ENCODE results near the gene KCNQ1. TPM values are rescaled to one million over a fixed set of nuclear protein-coding genes. Genes with fewer than 3 reads are reported as not detected.

Gene KCNQ1
- total RNA-seq, 2 donors from 2014 or later: 18.6 to 25.5 TPM

- Mint-ChIP-seq H3K36me3 (ENCODE audit: low read depth) (peaks cover 2% of the 10 kb centered on the region), H3K27ac (no peak overlapping the region), H3K27me3 (no peaks in the 10 kb centered on the region), H3K4me3 (no peak overlapping the region), H3K4me1 (peaks cover 9% of the 10 kb centered on the region)
- ATAC-seq: no peak
- DNase-seq: peak in 1 of 3 donors; percentile 6
- no peaks in the 10 kb centered on the region for H3K9me3 ChIP-seq (ENCODE audit: control insufficient read depth, low read length, poor library complexity, severe bottlenecking)
These were observed 94.1 kb downstream of the KCNQ1 start for GRCh38 chr11:2538951-2539350.

- Mint-ChIP-seq H3K36me3 (ENCODE audit: low read depth) (peaks cover 2% of the 10 kb centered on the region), H3K27ac (no peak overlapping the region), H3K27me3 (no peaks in the 10 kb centered on the region), H3K4me1 (peaks cover 10% of the 10 kb centered on the region), H3K4me3 (no peak overlapping the region)
- H3K9me3 ChIP-seq (ENCODE audit: control insufficient read depth, low read length, poor library complexity, severe bottlenecking): no peaks in the 10 kb centered on the region
- ATAC-seq (no peak), DNase-seq (peak in 1 of 3 donors; percentile 8)
These were observed 94.8 kb downstream of the KCNQ1 start for GRCh38 chr11:2539371-2540222.

- no peak for ATAC-seq
- peak in 1 of 3 donors; percentile 0 for DNase-seq
- Mint-ChIP-seq H3K4me1 (peaks cover 14% of the 10 kb centered on the region), H3K36me3 (ENCODE audit: low read depth) (peaks cover 2% of the 10 kb centered on the region), H3K27me3 (no peaks in the 10 kb centered on the region), H3K4me3 (no peak overlapping the region), H3K27ac (peak overlapping the region; percentile 8)
- H3K9me3 ChIP-seq (ENCODE audit: control insufficient read depth, low read length, poor library complexity, severe bottlenecking): no peaks in the 10 kb centered on the region
These were observed 95.6 kb downstream of the KCNQ1 start for GRCh38 chr11:2540223-2540991.

GRCh38 chr11:2540992-2541680, 96.3 kb downstream of the KCNQ1 start:
- H3K27ac Mint-ChIP-seq: peak overlapping the region; percentile 8
- H3K27me3 Mint-ChIP-seq: no peaks in the 10 kb centered on the region
- no peaks in the 10 kb centered on the region for H3K9me3 ChIP-seq (ENCODE audit: control insufficient read depth, low read length, poor library complexity, severe bottlenecking)
- DNase-seq: peak in 1 of 3 donors; percentile 1
- H3K4me3 Mint-ChIP-seq: no peak overlapping the region
- ATAC-seq: no peak
- peaks cover 2% of the 10 kb centered on the region for H3K36me3 Mint-ChIP-seq (ENCODE audit: low read depth)
- peaks cover 14% of the 10 kb centered on the region for H3K4me1 Mint-ChIP-seq

GRCh38 chr11:2541881-2542361, 97.1 kb downstream of the KCNQ1 start:
- H3K27me3 Mint-ChIP-seq: no peaks in the 10 kb centered on the region
- H3K27ac Mint-ChIP-seq: no peak overlapping the region
- H3K4me3 Mint-ChIP-seq: no peak overlapping the region
- H3K4me1 Mint-ChIP-seq: peaks cover 14% of the 10 kb centered on the region
- peak in 1 of 3 donors; percentile 5 for DNase-seq
- H3K36me3 Mint-ChIP-seq (ENCODE audit: low read depth): peaks cover 2% of the 10 kb centered on the region
- ATAC-seq: no peak
- H3K9me3 ChIP-seq (ENCODE audit: control insufficient read depth, low read length, poor library complexity, severe bottlenecking): no peaks in the 10 kb centered on the region

- H3K36me3 Mint-ChIP-seq (ENCODE audit: low read depth): peaks cover 2% of the 10 kb centered on the region
- no peak overlapping the region for H3K4me3 Mint-ChIP-seq
- no peaks in the 10 kb centered on the region for H3K27me3 Mint-ChIP-seq
- peaks cover 14% of the 10 kb centered on the region for H3K4me1 Mint-ChIP-seq
- no peak overlapping the region for H3K27ac Mint-ChIP-seq
- ATAC-seq: no peak
- DNase-seq: no peak
- H3K9me3 ChIP-seq (ENCODE audit: control insufficient read depth, low read length, poor library complexity, severe bottlenecking): no peaks in the 10 kb centered on the region
These were observed 97.6 kb downstream of the KCNQ1 start for GRCh38 chr11:2542406-2542805.

GRCh38 chr11:2547806-2548205, 103.0 kb downstream of the KCNQ1 start:
- H3K27me3 Mint-ChIP-seq: no peaks in the 10 kb centered on the region
- peak in 1 of 3 donors; percentile 3 for DNase-seq
- H3K4me3 Mint-ChIP-seq: no peak overlapping the region
- peaks cover 13% of the 10 kb centered on the region for H3K4me1 Mint-ChIP-seq
- no peaks in the 10 kb centered on the region for H3K9me3 ChIP-seq (ENCODE audit: control insufficient read depth, low read length, poor library complexity, severe bottlenecking)
- H3K36me3 Mint-ChIP-seq (ENCODE audit: low read depth): no peaks in the 10 kb centered on the region
- no peak overlapping the region for H3K27ac Mint-ChIP-seq
- ATAC-seq: no peak

GRCh38 chr11:2548596-2548995, 103.8 kb downstream of the KCNQ1 start:
- ATAC-seq: no peak
- no peak overlapping the region for H3K4me3 Mint-ChIP-seq
- no peak overlapping the region for H3K27ac Mint-ChIP-seq
- H3K27me3 Mint-ChIP-seq: no peaks in the 10 kb centered on the region
- no peaks in the 10 kb centered on the region for H3K36me3 Mint-ChIP-seq (ENCODE audit: low read depth)
- peak in 1 of 3 donors; percentile 2 for DNase-seq
- H3K9me3 ChIP-seq (ENCODE audit: control insufficient read depth, low read length, poor library complexity, severe bottlenecking): no peaks in the 10 kb centered on the region
- peaks cover 11% of the 10 kb centered on the region for H3K4me1 Mint-ChIP-seq

GRCh38 chr11:2549080-2549479, 104.3 kb downstream of the KCNQ1 start:
- no peaks in the 10 kb centered on the region for H3K9me3 ChIP-seq (ENCODE audit: control insufficient read depth, low read length, poor library complexity, severe bottlenecking)
- Mint-ChIP-seq H3K27ac (no peak overlapping the region), H3K27me3 (no peaks in the 10 kb centered on the region), H3K36me3 (ENCODE audit: low read depth) (no peaks in the 10 kb centered on the region), H3K4me1 (peaks cover 11% of the 10 kb centered on the region), H3K4me3 (no peak overlapping the region)
- ATAC-seq (no peak), DNase-seq (peak in 1 of 3 donors; percentile 4)

- peak in 1 of 3 donors; percentile 9 for DNase-seq
- Mint-ChIP-seq H3K36me3 (ENCODE audit: low read depth) (no peaks in the 10 kb centered on the region), H3K27ac (no peak overlapping the region), H3K27me3 (no peaks in the 10 kb centered on the region), H3K4me1 (peaks cover 11% of the 10 kb centered on the region), H3K4me3 (no peak overlapping the region)
- ATAC-seq: no peak
- H3K9me3 ChIP-seq (ENCODE audit: control insufficient read depth, low read length, poor library complexity, severe bottlenecking): no peaks in the 10 kb centered on the region
These were observed 104.7 kb downstream of the KCNQ1 start for GRCh38 chr11:2549491-2549875.

GRCh38 chr11:2549876-2550605, 105.2 kb downstream of the KCNQ1 start:
- no peaks in the 10 kb centered on the region for H3K36me3 Mint-ChIP-seq (ENCODE audit: low read depth)
- no peaks in the 10 kb centered on the region for H3K27me3 Mint-ChIP-seq
- ATAC-seq (no peak), DNase-seq (peak in 1 of 3 donors; percentile 8)
- H3K4me1 Mint-ChIP-seq: peaks cover 7% of the 10 kb centered on the region
- no peak overlapping the region for H3K4me3 Mint-ChIP-seq
- H3K9me3 ChIP-seq (ENCODE audit: control insufficient read depth, low read length, poor library complexity, severe bottlenecking): no peaks in the 10 kb centered on the region
- H3K27ac Mint-ChIP-seq: no peak overlapping the region

GRCh38 chr11:2550606-2550970, 105.8 kb downstream of the KCNQ1 start:
- no peaks in the 10 kb centered on the region for H3K27me3 Mint-ChIP-seq
- H3K4me1 Mint-ChIP-seq: peaks cover 4% of the 10 kb centered on the region
- DNase-seq (no peak), ATAC-seq (no peak)
- H3K27ac Mint-ChIP-seq: no peak overlapping the region
- no peaks in the 10 kb centered on the region for H3K9me3 ChIP-seq (ENCODE audit: control insufficient read depth, low read length, poor library complexity, severe bottlenecking)
- no peaks in the 10 kb centered on the region for H3K36me3 Mint-ChIP-seq (ENCODE audit: low read depth)
- no peak overlapping the region for H3K4me3 Mint-ChIP-seq
